ENCODE results near the gene DDIT3. TPM values are rescaled to one million over a fixed set of nuclear protein-coding genes. Genes with fewer than 3 reads are reported as not detected.

Gene DDIT3
- total and polyA plus RNA-seq, 2 donors (not counting 1 experiment from before 2014, with no cell fraction given) = 35.6 to 159 TPM

DNA sequence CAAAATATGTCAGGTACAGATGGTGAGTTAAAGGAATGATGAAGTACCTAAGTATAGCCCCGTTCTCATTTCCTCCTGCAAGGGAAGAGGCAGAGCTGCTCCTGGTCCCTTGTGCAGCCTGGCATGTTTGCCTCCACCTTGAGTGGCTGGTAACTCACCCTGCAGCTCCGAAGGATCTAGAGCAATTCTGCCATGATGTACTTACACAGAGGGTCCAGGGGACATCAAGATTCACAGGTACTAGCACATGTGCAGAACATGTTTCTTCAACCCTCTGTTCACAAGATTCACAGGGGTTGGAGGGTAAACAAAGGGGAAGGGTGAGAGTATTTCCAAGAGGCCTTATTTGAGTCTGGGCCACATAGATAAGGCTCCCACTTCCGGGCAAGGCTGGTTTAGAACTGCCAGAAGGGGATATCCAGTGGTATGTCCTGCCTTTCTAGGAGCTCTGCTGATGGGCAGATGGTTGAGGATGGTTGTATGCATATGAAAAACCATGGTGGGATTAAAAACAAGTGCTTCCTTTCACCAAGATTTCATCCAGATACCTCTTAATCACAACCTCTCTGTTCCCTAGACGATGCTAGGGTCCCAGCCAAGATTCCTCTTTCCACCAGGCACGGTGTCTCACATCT lies 18.9 kb upstream of the DDIT3 start:
- Mint-ChIP-seq H3K4me1 (peaks cover 6% of the 10 kb centered on the region), H3K27me3 (no peaks in the 10 kb centered on the region), H3K4me3 (no peak overlapping the region), H3K27ac (no peak overlapping the region), H3K9me3 (ENCODE audit: insufficient read depth) (no peaks in the 10 kb centered on the region)
- Histone ChIP-seq H3K36me3 (replicated peaks in 1 of 2; ENCODE audit: control extremely low read depth in 1 of 2, control insufficient read depth in 1 of 2, extremely low read depth in 1 of 2, insufficient read depth in 2 of 2, low read length in 1 of 2) (peaks cover 2 to 54% of the 10 kb centered on the region in 2 experiments), H4K20me1 (ENCODE audit: control insufficient read depth, insufficient read depth, low read length, poor library complexity, severe bottlenecking) (no peaks in the 10 kb centered on the region), H3K4me2 (replicated peaks; ENCODE audit: low read depth, low read length, poor library complexity, severe bottlenecking) (no peak overlapping the region), H3K27me3 (replicated peaks in 1 of 4; ENCODE audit: control extremely low read depth in 1 of 4, control insufficient read depth in 3 of 4, insufficient read depth in 4 of 4, low read length in 3 of 4) (no peaks in the 10 kb centered on the region), H3K27ac (ENCODE audit: low read length in 2 of 2) (no peak overlapping the region), H2AFZ (ENCODE audit: insufficient read depth, low read depth, low read length, poor library complexity, severe bottlenecking) (no peak overlapping the region), H3K79me2 (ENCODE audit: control insufficient read depth, insufficient read depth, low read length) (no peaks in the 10 kb centered on the region), H3K9ac (ENCODE audit: low read length) (no peak overlapping the region), H3K9me3 (ENCODE audit: control extremely low read depth in 1 of 3, control insufficient read depth in 2 of 3, insufficient read depth in 1 of 3, low read length in 2 of 3) (no peaks in the 10 kb centered on the region), H3K4me3 (ENCODE audit: control extremely low read depth in 1 of 5, extremely low read depth in 1 of 5, insufficient read depth in 1 of 5, low read depth in 2 of 5, low read length in 4 of 5) (no peak overlapping the region), H3K4me1 (ENCODE audit: control insufficient read depth in 2 of 2, insufficient read depth in 2 of 2, low read length in 2 of 2) (peaks cover 0 to 3% of the 10 kb centered on the region in 2 donors)
- ATAC-seq (ENCODE audit: low read depth) (no peak), DNase-seq (no peak)
- POLR2A ChIA-PET = interaction anchor here (0.5 kb wide), 1 partner anchor 839 kb away, joined by 4 read pairs; no protein-coding TSS in a partner anchor
- CTCF ChIA-PET = interaction anchor here (1.2 kb wide), 1 partner anchor 80 kb away, joined by 3 read pairs; no protein-coding TSS in a partner anchor
- intact Hi-C loops (cut with micrococcal nuclease) = no loop called here
- 97% methylated on average over 4 of the region's 5 CpGs for WGBS (ENCODE audit: insufficient coverage)
- TF ChIP-seq, protein P1, sequence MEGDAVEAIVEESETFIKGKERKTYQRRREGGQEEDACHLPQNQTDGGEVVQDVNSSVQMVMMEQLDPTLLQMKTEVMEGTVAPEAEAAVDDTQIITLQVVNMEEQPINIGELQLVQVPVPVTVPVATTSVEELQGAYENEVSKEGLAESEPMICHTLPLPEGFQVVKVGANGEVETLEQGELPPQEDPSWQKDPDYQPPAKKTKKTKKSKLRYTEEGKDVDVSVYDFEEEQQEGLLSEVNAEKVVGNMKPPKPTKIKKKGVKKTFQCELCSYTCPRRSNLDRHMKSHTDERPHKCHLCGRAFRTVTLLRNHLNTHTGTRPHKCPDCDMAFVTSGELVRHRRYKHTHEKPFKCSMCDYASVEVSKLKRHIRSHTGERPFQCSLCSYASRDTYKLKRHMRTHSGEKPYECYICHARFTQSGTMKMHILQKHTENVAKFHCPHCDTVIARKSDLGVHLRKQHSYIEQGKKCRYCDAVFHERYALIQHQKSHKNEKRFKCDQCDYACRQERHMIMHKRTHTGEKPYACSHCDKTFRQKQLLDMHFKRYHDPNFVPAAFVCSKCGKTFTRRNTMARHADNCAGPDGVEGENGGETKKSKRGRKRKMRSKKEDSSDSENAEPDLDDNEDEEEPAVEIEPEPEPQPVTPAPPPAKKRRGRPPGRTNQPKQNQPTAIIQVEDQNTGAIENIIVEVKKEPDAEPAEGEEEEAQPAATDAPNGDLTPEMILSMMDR (IDR thresholded peaks at IDR 0.05) = no peak
- no peak for TF ChIP-seq EZH2 (IDR thresholded peaks at IDR 0.05; ENCODE audit: borderline replicate concordance, insufficient read depth, low read depth, low read length, poor library complexity, severe bottlenecking)

DNA sequence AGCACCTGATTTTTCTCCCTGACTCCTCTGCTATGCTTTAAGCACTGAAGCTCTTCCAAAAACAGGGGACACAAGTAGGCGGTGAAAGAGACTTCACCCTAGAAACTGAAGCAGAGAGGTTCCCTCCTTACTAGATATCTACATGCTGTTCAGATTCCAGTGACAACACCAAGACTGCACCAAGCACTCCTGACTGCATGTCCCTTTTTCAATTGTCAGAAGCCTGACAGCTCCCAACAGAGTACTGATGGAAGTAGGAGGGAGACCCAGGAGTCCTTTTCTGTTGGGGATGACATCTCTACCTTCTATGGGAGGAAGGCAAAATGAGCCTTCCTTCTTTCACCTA lies 16.3 kb upstream of the DDIT3 start:
- Histone ChIP-seq H3K36me3 (replicated peaks in 1 of 2; ENCODE audit: control extremely low read depth in 1 of 2, control insufficient read depth in 1 of 2, extremely low read depth in 1 of 2, insufficient read depth in 2 of 2, low read length in 1 of 2) (peaks cover 9 to 76% of the 10 kb centered on the region in 2 experiments), H2AFZ (ENCODE audit: insufficient read depth, low read depth, low read length, poor library complexity, severe bottlenecking) (no peak overlapping the region), H3K27me3 (replicated peaks in 1 of 4; ENCODE audit: control extremely low read depth in 1 of 4, control insufficient read depth in 3 of 4, insufficient read depth in 4 of 4, low read length in 3 of 4) (no peaks in the 10 kb centered on the region), H3K27ac (ENCODE audit: low read length in 2 of 2) (no peak overlapping the region), H3K4me3 (ENCODE audit: control extremely low read depth in 1 of 5, extremely low read depth in 1 of 5, insufficient read depth in 1 of 5, low read depth in 2 of 5, low read length in 4 of 5) (no peak overlapping the region), H3K9me3 (ENCODE audit: control extremely low read depth in 1 of 3, control insufficient read depth in 2 of 3, insufficient read depth in 1 of 3, low read length in 2 of 3) (no peaks in the 10 kb centered on the region), H3K9ac (ENCODE audit: low read length) (no peak overlapping the region), H3K79me2 (ENCODE audit: control insufficient read depth, insufficient read depth, low read length) (no peaks in the 10 kb centered on the region), H4K20me1 (ENCODE audit: control insufficient read depth, insufficient read depth, low read length, poor library complexity, severe bottlenecking) (no peaks in the 10 kb centered on the region), H3K4me1 (ENCODE audit: control insufficient read depth in 2 of 2, insufficient read depth in 2 of 2, low read length in 2 of 2) (no peaks in the 10 kb centered on the region), H3K4me2 (replicated peaks; ENCODE audit: low read depth, low read length, poor library complexity, severe bottlenecking) (no peak overlapping the region)
- Mint-ChIP-seq H3K4me1 (no peaks in the 10 kb centered on the region), H3K27me3 (no peaks in the 10 kb centered on the region), H3K4me3 (no peak overlapping the region), H3K9me3 (ENCODE audit: insufficient read depth) (no peaks in the 10 kb centered on the region), H3K27ac (no peak overlapping the region)
- CTCF ChIA-PET = interaction anchor here (1.5 kb wide), 1 partner anchor 12 kb away, joined by 4 read pairs; no protein-coding TSS in a partner anchor
- intact Hi-C loops (cut with micrococcal nuclease) = no loop called here
- no peak for ATAC-seq (ENCODE audit: low read depth)
- TF ChIP-seq, protein P1 (IDR thresholded peaks at IDR 0.05) = no peak
- no peak for TF ChIP-seq EZH2 (IDR thresholded peaks at IDR 0.05; ENCODE audit: borderline replicate concordance, insufficient read depth, low read depth, low read length, poor library complexity, severe bottlenecking)
- 100% methylated on average over 1 of the region's 1 CpG for WGBS (ENCODE audit: insufficient coverage)
- no peak for DNase-seq
- POLR2A ChIA-PET = no interaction called here

Data from B cell (primary cell).